Osteoblast (primary cell): Measurements from ENCODE around the gene LRRC4C. TPM values are rescaled to one million over a fixed set of nuclear protein-coding genes. Genes with fewer than 3 reads are reported as not detected.

Experiments
- DNase-seq: peaks from one replicate; pipeline ENCODE4 v3.0.0; 2011; ENCODE audit warnings: low spot score, mixed read lengths; ENCODE audit not compliant: insufficient read length; ENCODE audit errors: missing footprints
- H2AFZ ChIP-seq: 2 replicates; pipeline ENCODE4 v1.6.0; 2011; ENCODE audit warnings: mild to moderate bottlenecking, low read length
- H3K27ac ChIP-seq: 2 replicates; pipeline ENCODE4 v1.5.1; 2011; ENCODE audit warnings: mild to moderate bottlenecking, low read depth, low read length, moderate library complexity
- H3K27me3 ChIP-seq: 2 replicates; pipeline ENCODE4 v1.6.0; 2012; ENCODE audit warnings: mild to moderate bottlenecking, control low read depth, inconsistent platforms, low read length, moderate library complexity; ENCODE audit not compliant: insufficient read depth
- H3K36me3 ChIP-seq: 2 replicates; pipeline ENCODE4 v1.5.1; 2011; ENCODE audit warnings: mild to moderate bottlenecking, low read length, control low read depth, moderate library complexity; ENCODE audit not compliant: insufficient read depth
- H3K4me1 ChIP-seq: 2 replicates; pipeline ENCODE4 v1.5.1; 2011; ENCODE audit warnings: mild to moderate bottlenecking, low read length, control low read depth, moderate library complexity; ENCODE audit not compliant: insufficient read depth
- H3K4me2 ChIP-seq: 2 replicates; pipeline ENCODE4 v1.6.0; 2011; ENCODE audit warnings: mild to moderate bottlenecking, low read length; ENCODE audit not compliant: insufficient read depth
- H3K4me3 ChIP-seq: fragments of 200-600 bp; sonication (generic); 3 replicates; pipeline ENCODE4 v1.5.1; 2012; ENCODE audit warnings: mild to moderate bottlenecking, low read length, inconsistent platforms; ENCODE audit not compliant: insufficient read depth
- H3K79me2 ChIP-seq: 2 replicates; pipeline ENCODE4 v1.6.0; 2012; ENCODE audit warnings: mild to moderate bottlenecking, low read length, control low read depth, inconsistent platforms; ENCODE audit not compliant: insufficient read depth
- H3K9me3 ChIP-seq: 2 replicates; pipeline ENCODE4 v1.5.1; 2011; ENCODE audit warnings: low read depth, low read length, control low read depth
- H4K20me1 ChIP-seq: 2 replicates; pipeline ENCODE4 v1.6.0; 2012; ENCODE audit warnings: mild to moderate bottlenecking, low read length, control low read depth; ENCODE audit not compliant: insufficient read depth
- CTCF ChIP-seq: IDR thresholded peaks from 2 replicates; pipeline ENCODE4 v1.5.1; 2011; ENCODE audit warnings: mild to moderate bottlenecking, low read depth, low read length, moderate library complexity; ENCODE audit errors: extremely low read depth
- total RNA-seq: library from RNA; depleted of rRNA; stranded (reverse); fragments of >200 nt; gene quantifications from 2 replicates; pipeline ENCODE4 v1.2.3, GENCODE V29; 2012

Gene LRRC4C
- total RNA-seq, 1 donor, result 2.2 TPM

GRCh38 chr11:40506226-40506625, 953.2 kb downstream of the LRRC4C start:
- Histone ChIP-seq H3K27ac (no peak overlapping the region), H3K4me2 (no peak overlapping the region), H3K4me1 (no peaks in the 10 kb centered on the region), H4K20me1 (no peaks in the 10 kb centered on the region), H3K79me2 (no peaks in the 10 kb centered on the region), H3K9me3 (no peaks in the 10 kb centered on the region), H3K36me3 (no peaks in the 10 kb centered on the region), H2AFZ (no peak overlapping the region), H3K4me3 (no peak overlapping the region), H3K27me3 (no peaks in the 10 kb centered on the region)
- no peak for TF ChIP-seq CTCF
- DNase-seq, result no peak

- Histone ChIP-seq H3K36me3 (no peaks in the 10 kb centered on the region), H3K79me2 (no peaks in the 10 kb centered on the region), H3K4me2 (no peak overlapping the region), H3K27me3 (no peaks in the 10 kb centered on the region), H3K9me3 (no peaks in the 10 kb centered on the region), H4K20me1 (no peaks in the 10 kb centered on the region), H3K4me3 (no peak overlapping the region), H3K27ac (no peak overlapping the region), H3K4me1 (no peaks in the 10 kb centered on the region), H2AFZ (no peak overlapping the region)
- no peak for DNase-seq
- TF ChIP-seq CTCF, result no peak
Observed at GRCh38 chr11:40491341-40491740, 968.1 kb downstream of the LRRC4C start.

GRCh38 chr11:40467771-40468170, 991.7 kb downstream of the LRRC4C start:
- Histone ChIP-seq H3K4me2 (no peak overlapping the region), H2AFZ (no peak overlapping the region), H3K4me3 (no peak overlapping the region), H3K27ac (no peak overlapping the region), H4K20me1 (no peaks in the 10 kb centered on the region), H3K36me3 (no peaks in the 10 kb centered on the region), H3K9me3 (no peaks in the 10 kb centered on the region), H3K27me3 (no peaks in the 10 kb centered on the region), H3K4me1 (no peaks in the 10 kb centered on the region), H3K79me2 (no peaks in the 10 kb centered on the region)
- no peak for TF ChIP-seq CTCF
- DNase-seq, result no peak

- no peak overlapping the region for H3K27ac ChIP-seq
- DNase-seq, result no peak
Observed at GRCh38 chr11:40445391-40445790, 1014.1 kb downstream of the LRRC4C start.

More at GRCh38 chr11:40445391-40445790, 1014.1 kb downstream of the LRRC4C start:
- H3K36me3 ChIP-seq, result no peaks in the 10 kb centered on the region
- H3K27me3 ChIP-seq, result no peaks in the 10 kb centered on the region
- no peak overlapping the region for H3K4me3 ChIP-seq
- H3K9me3 ChIP-seq, result peaks cover 6% of the 10 kb centered on the region
- H4K20me1 ChIP-seq, result no peaks in the 10 kb centered on the region
- H3K4me1 ChIP-seq, result no peaks in the 10 kb centered on the region
- no peak overlapping the region for H3K4me2 ChIP-seq
- H3K79me2 ChIP-seq, result no peaks in the 10 kb centered on the region
- H2AFZ ChIP-seq, result no peak overlapping the region
- TF ChIP-seq CTCF, result no peak
